Epithelial cell of proximal tubule (primary cell): Measurements from ENCODE around the gene GPBP1. TPM values are rescaled to one million over a fixed set of nuclear protein-coding genes. Genes with fewer than 3 reads are reported as not detected.

Experiments
- DNase-seq: peaks from one replicate; pipeline ENCODE4 v3.0.0-alpha.2; 2011; ENCODE audit warnings: low read depth
- H3K4me3 ChIP-seq: 2 replicates; pipeline ENCODE4 v1.5.1; 2011; ENCODE audit warnings: low read depth, mild to moderate bottlenecking, low read length
- total RNA-seq: library from RNA; depleted of rRNA; stranded (reverse); fragments of >200 nt; gene quantifications from 2 replicates; pipeline ENCODE4 v1.2.3, GENCODE V29; 2015
- TF ChIP-seq, protein P1 (sequence below): conservative IDR thresholded peaks from 2 replicates; pipeline ENCODE4 v1.5.1; 2012; ENCODE audit warnings: low read depth, mild to moderate bottlenecking, low read length

GPBP1 gene
- total RNA-seq, 1 donor from 2014 or later, result 41.1 TPM

DNA sequence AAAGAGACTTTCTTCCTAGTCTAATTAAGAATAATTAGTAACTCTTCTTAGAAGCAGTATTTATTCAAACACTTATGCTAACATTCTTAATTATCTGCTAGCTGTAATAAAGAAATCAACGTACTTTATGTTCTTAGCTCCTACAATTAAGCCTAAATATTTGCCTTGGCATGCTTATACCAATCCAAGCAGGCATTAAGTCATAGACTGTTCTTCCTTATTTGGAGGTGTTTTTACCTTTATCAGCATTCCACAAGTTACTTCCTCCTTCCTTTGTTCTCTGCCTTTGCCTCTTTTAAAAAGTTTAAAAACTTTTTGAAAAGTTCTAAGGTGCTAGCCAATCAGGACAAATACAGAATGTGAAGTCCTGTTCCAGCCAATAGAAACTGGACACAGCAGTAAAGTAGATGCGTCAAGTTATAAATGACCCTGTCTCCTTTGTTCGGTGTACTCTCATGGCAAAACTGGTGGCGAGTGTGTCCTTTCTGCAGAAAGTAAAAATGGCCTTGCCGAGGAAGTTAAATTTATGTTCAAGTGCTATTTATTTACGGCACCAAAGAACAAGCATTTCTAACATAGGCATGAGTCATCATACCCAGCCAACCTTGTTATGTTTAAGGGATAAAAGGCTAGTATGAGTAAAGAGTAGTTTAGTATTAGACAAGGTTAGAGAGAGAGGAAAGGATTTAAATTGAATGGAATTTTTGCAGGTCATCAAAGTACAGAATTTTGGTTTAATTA lies 58.6 kb downstream of the GPBP1 start:
- no peak overlapping the region for H3K4me3 ChIP-seq
- TF ChIP-seq, protein P1, sequence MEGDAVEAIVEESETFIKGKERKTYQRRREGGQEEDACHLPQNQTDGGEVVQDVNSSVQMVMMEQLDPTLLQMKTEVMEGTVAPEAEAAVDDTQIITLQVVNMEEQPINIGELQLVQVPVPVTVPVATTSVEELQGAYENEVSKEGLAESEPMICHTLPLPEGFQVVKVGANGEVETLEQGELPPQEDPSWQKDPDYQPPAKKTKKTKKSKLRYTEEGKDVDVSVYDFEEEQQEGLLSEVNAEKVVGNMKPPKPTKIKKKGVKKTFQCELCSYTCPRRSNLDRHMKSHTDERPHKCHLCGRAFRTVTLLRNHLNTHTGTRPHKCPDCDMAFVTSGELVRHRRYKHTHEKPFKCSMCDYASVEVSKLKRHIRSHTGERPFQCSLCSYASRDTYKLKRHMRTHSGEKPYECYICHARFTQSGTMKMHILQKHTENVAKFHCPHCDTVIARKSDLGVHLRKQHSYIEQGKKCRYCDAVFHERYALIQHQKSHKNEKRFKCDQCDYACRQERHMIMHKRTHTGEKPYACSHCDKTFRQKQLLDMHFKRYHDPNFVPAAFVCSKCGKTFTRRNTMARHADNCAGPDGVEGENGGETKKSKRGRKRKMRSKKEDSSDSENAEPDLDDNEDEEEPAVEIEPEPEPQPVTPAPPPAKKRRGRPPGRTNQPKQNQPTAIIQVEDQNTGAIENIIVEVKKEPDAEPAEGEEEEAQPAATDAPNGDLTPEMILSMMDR, result no peak
- DNase-seq, result no peak

DNA sequence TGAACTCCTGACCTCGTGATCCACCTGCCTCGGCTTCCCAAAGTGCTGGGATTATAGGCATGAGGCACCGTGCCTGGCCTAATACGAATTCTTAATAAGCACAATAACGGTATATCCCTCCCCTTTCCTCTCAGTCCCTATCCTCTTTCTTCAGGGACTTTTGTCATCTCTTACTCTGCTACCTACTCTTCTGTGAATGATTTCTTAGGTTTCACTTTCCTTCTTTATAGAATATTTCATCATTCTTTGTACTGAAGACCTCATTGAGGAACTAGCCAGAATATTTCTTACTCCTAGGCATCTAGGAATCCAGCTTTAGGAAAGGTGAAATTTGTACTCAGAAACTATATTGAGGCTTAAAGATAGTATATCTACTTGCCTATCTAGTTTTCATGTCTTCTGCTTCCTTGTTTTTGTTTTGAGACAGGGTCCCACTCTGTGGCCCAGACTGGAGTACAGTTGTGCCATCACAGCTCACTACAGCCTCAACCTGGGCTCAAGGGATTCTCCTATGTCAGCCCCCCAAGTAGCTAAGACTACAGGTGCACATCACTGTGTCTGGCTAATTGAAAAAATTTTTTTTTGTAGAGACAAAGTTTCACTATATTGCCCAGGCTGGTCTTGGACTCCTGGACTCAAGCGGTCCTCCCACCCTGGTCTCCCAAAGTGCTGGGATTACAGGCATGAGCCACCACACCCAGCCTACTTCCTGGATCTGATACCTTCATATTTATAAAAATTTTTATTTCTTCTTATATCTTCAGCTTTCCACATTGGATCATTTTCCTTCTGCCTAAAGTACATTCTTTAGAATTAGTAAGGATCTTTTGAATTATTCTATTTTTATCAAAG lies 69.7 kb downstream of the GPBP1 start:
- DNase-seq, result no peak
- H3K4me3 ChIP-seq, result no peak overlapping the region
- TF ChIP-seq, protein P1, result no peak

DNA sequence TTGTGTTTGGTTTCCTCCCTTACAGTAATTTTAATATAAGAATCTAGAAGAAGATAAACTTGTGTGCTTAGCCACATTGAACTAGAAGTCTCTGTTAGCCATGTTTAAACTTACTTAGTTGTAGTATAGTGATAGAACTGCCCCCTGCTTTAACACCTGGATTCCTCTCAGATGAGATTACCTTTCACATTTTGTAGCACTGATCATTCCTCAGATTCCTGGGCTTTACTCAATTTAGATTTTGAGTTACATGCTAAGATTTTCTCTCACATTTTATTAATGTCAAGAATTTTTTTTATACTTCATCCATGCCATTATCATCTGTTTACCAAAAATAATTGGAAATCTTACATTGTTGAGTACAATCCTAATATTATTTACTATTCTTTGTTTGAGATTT lies 70.5 kb downstream of the GPBP1 start:
- no peak for DNase-seq
- H3K4me3 ChIP-seq, result no peak overlapping the region
- TF ChIP-seq, protein P1, result no peak

DNA sequence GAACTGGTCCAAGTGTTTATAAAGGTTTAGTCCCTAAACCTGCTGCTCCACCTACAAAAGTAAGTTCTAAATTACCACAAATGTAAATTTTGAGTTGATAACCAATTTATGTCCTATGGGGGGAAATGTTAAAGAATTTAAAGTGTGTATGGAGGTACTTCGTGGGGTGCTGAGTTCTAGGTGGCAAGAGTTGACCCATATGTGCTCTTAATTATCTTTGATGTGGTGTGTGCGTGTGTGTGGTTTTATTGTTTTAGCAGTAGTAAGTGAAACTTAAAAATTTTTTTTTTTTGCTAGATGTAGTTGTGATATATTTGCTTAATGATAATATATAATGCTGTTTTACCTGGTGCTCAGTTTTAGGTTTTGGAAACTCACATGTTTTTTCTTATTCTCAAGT lies 72.6 kb downstream of the GPBP1 start:
- DNase-seq, result no peak
- H3K4me3 ChIP-seq, result no peak overlapping the region
- TF ChIP-seq, protein P1, result no peak

DNA sequence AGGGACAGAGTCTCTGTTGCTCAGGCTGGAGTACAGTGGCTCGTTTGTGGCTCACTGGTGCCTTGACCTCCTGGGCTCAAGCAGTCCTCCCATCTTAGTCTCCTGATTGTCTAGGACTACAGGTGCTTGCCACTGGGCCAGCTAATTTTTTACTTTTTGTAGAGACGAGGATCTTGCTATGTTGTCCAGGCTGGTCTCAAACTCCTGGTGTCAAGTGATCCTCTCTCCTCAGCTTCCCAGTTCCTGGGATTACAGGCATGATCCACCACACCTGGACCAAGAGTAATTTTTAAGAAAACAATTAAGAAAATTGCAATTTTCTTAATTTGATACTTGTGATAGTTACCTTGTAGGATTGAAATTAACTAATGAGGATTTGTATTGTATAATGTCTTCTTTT lies 73.9 kb downstream of the GPBP1 start:
- TF ChIP-seq, protein P1, result no peak
- DNase-seq, result no peak
- no peak overlapping the region for H3K4me3 ChIP-seq

DNA sequence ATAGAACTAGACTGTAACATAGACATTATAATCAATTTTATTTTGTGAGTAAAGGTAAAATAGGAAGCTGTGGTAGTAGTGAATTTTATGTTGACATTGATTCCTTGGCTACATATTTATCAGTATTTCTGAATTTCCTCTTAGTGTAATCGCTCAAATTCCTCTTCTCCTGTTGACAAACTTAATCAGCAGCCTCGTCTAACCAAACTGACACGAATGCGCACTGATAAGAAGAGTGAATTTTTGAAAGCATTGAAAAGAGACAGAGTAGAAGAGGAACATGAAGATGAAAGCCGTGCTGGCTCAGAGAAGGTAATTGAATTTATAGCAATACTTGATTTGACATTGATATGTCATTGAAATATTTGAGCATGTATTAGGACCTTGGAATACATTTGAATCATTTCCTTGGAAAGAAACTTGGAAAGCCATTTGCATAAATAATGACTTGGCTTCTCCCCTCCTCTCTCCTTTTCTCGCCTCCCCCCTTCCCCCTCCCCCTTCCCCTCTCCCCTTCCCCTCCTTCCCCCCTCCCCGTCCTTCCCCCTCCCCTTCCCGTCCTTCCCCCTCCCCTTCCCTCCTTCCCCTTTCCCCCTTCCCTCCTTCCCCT lies 75.5 kb downstream of the GPBP1 start:
- no peak overlapping the region for H3K4me3 ChIP-seq
- TF ChIP-seq, protein P1, result no peak
- no peak for DNase-seq
